Endodermal cell (in vitro differentiated cells): ENCODE measurements around the gene TRMT1L. TPM values are rescaled to one million over a fixed set of nuclear protein-coding genes. Genes with fewer than 3 reads are reported as not detected.

Source experiments
- DNase-seq: peaks from one replicate; pipeline ENCODE4 v3.0.0-alpha.2; 2017
- H3K27ac ChIP-seq: 2 replicates; pipeline ENCODE4 v1.5.1; 2013; ENCODE audit warnings: mild to moderate bottlenecking, low read depth, low read length, moderate library complexity
- H3K27me3 ChIP-seq: 2 replicates; pipeline ENCODE4 v1.6.1; 2013; ENCODE audit warnings: mild to moderate bottlenecking, low read length, moderate library complexity; ENCODE audit not compliant: insufficient read depth, control insufficient read depth, poor library complexity, severe bottlenecking
- H3K36me3 ChIP-seq: 2 replicates; pipeline ENCODE4 v1.7.0; 2013; ENCODE audit warnings: mild to moderate bottlenecking, low read length, moderate library complexity; ENCODE audit not compliant: control insufficient read depth, insufficient read depth
- H3K4me1 ChIP-seq: one replicate; pipeline ENCODE4 v1.7.0; 2013; ENCODE audit warnings: low read length; ENCODE audit not compliant: control insufficient read depth, insufficient read depth
- H3K4me3 ChIP-seq: 2 replicates; pipeline ENCODE4 v1.5.1; 2013; ENCODE audit warnings: mild to moderate bottlenecking, low read length, moderate library complexity
- H3K9ac ChIP-seq: 2 replicates; pipeline ENCODE4 v1.6.1; 2013; ENCODE audit warnings: mild to moderate bottlenecking, low read length, moderate library complexity; ENCODE audit not compliant: poor library complexity, severe bottlenecking; ENCODE audit errors: extremely low read depth
- H3K9me3 ChIP-seq: 2 replicates; pipeline ENCODE4 v1.6.1; 2013; ENCODE audit warnings: mild to moderate bottlenecking, low read length, moderate library complexity; ENCODE audit not compliant: control insufficient read depth
- H3K27ac Mint-ChIP-seq: 2 replicates; pipeline ENCODE4 v1.8.0; 2020; ENCODE audit warnings: mixed read lengths
- H3K27me3 Mint-ChIP-seq: 2 replicates; pipeline ENCODE4 v1.8.0; 2021; ENCODE audit warnings: mild to moderate bottlenecking, mixed read lengths; ENCODE audit not compliant: insufficient read depth
- H3K36me3 Mint-ChIP-seq: 2 replicates; pipeline ENCODE4 v1.8.0; 2020; ENCODE audit warnings: low read depth, mixed read lengths
- H3K4me1 Mint-ChIP-seq: 2 replicates; pipeline ENCODE4 v1.8.0; 2020; ENCODE audit warnings: mixed read lengths
- H3K4me3 Mint-ChIP-seq: 2 replicates; pipeline ENCODE4 v1.8.0; 2020; ENCODE audit warnings: mild to moderate bottlenecking, moderate library complexity, mixed read lengths
- H3K9me3 Mint-ChIP-seq: 2 replicates; pipeline ENCODE4 v1.8.0; 2020; ENCODE audit warnings: mild to moderate bottlenecking, mixed read lengths
- CTCF ChIP-seq: fragments of 200-600 bp; sonication (generic); conservative IDR thresholded peaks from 2 replicates; pipeline ENCODE4 v1.5.0; 2021; ENCODE audit warnings: antibody characterized with exemption, mild to moderate bottlenecking
- total RNA-seq, 2 donors: library from RNA; stranded (reverse); fragmentation: NEBNext Ultra II Directional in 1 of 2; extraction: Animal tissue kit (Norgen Biotek cat#: 25700) in 1 of 2; gene quantifications; 2 replicates in 1 of 2; 3 replicates in 1 of 2; pipeline ENCODE4 v1.2.1, GENCODE V29; 2021

The TRMT1L gene
- total RNA-seq, 2 donors from 2014 or later: 23.8 to 33.4 TPM

- Mint-ChIP-seq H3K4me1 (no peaks in the 10 kb centered on the region), H3K4me3 (no peak overlapping the region), H3K27ac (no peak overlapping the region), H3K9me3 (peaks cover 10% of the 10 kb centered on the region), H3K36me3 (peaks cover 46% of the 10 kb centered on the region), H3K27me3 (no peaks in the 10 kb centered on the region)
- Histone ChIP-seq H3K4me1 (no peaks in the 10 kb centered on the region), H3K27me3 (no peaks in the 10 kb centered on the region), H3K9ac (no peak overlapping the region), H3K27ac (no peak overlapping the region), H3K9me3 (peaks cover 15% of the 10 kb centered on the region), H3K4me3 (no peak overlapping the region), H3K36me3 (peaks cover 23% of the 10 kb centered on the region)
- TF ChIP-seq CTCF: no peak
- DNase-seq: no peak
These were observed 88.4 kb downstream of the TRMT1L start for GRCh38 chr1:185068341-185068740.

Other genes with a start within 250 kb of the TRMT1L start
- gene NIBAN1, start 182.4 kb downstream of the TRMT1L start, total RNA-seq: 1 to 10 TPM; 4.8 to 5.1 TPM
- gene RNF2, start 111.4 kb downstream of the TRMT1L start, total RNA-seq: 10 to 100 TPM; 61.1 to 66.9 TPM
- gene SWT1, start 214 bp upstream of the TRMT1L start, total RNA-seq: 10 to 100 TPM in 1 of 2 donors, 1 to 10 TPM in 1; 9.7 to 13.4 TPM
- 100 to 1,000 TPM; 122 to 163 TPM for gene IVNS1ABP, start 160.3 kb upstream of the TRMT1L start, total RNA-seq